ENCODE results near the gene MFSD6. TPM values are rescaled to one million over a fixed set of nuclear protein-coding genes. Genes with fewer than 3 reads are reported as not detected.

The MFSD6 gene
- total and polyA plus RNA-seq, 2 of the 8 experiments (the other 6 are each of a cell fraction or from before 2014, with no cell fraction given): 1.8 to 5.1 TPM

GRCh38 chr2:190462181-190462580, 54.0 kb downstream of the MFSD6 start:
- Histone ChIP-seq H3K9me3 (ENCODE audit: insufficient read depth in 2 of 2, low read depth in 1 of 2, low read length in 1 of 2) (no peaks in the 10 kb centered on the region), H2BK12ac (ENCODE audit: low read depth, low read length) (no peak overlapping the region), H3K36me3 (ENCODE audit: control insufficient read depth in 2 of 4, insufficient read depth in 4 of 4, low read length in 3 of 4) (no peaks in the 10 kb centered on the region), H4K20me1 (replicated peaks in 1 of 2; ENCODE audit: control insufficient read depth in 1 of 2, insufficient read depth in 2 of 2, low read length in 2 of 2) (no peaks in the 10 kb centered on the region), H3K79me1 (ENCODE audit: low read depth, low read length) (no peaks in the 10 kb centered on the region), H3K4me3 (ENCODE audit: extremely low read depth in 1 of 4, insufficient read depth in 2 of 4, low read depth in 3 of 4, low read length in 4 of 4) (no peak overlapping the region), H2BK120ac (replicated peaks; ENCODE audit: low read depth, low read length) (no peak overlapping the region), H3K14ac (ENCODE audit: insufficient read length) (no peak overlapping the region), H2AK5ac (ENCODE audit: low read depth, low read length) (no peak overlapping the region), H3K27me3 (replicated peaks in 1 of 4; ENCODE audit: control insufficient read depth in 3 of 4, extremely low read depth in 1 of 4, insufficient read depth in 3 of 4, low read length in 3 of 4) (no peaks in the 10 kb centered on the region), H4K5ac (ENCODE audit: insufficient read length, low read depth, low read length) (no peak overlapping the region), H2BK20ac (ENCODE audit: low read length) (no peak overlapping the region), H3K18ac (ENCODE audit: extremely low read depth, low read length) (no peak overlapping the region), H3K4ac (replicated peaks; ENCODE audit: insufficient read length, low read depth, low read length) (no peak overlapping the region), H4K8ac (ENCODE audit: extremely low read depth, insufficient read depth, low read length) (no peak overlapping the region), H3K56ac (replicated peaks; ENCODE audit: insufficient read length, low read depth, low read length) (no peak overlapping the region), H3K4me1 (replicated peaks in 1 of 4; ENCODE audit: control insufficient read depth in 3 of 4, insufficient read depth in 4 of 4, low read length in 3 of 4) (no peaks in the 10 kb centered on the region), H3K79me2 (ENCODE audit: control insufficient read depth in 1 of 2, insufficient read depth in 2 of 2, low read length in 2 of 2) (no peaks in the 10 kb centered on the region), H3K23me2 (ENCODE audit: low read depth, low read length) (no peaks in the 10 kb centered on the region), H3K4me2 (ENCODE audit: insufficient read depth in 1 of 2, low read depth in 2 of 2, low read length in 2 of 2) (no peak overlapping the region), H3K9ac (replicated peaks in 1 of 4; ENCODE audit: extremely low read depth in 1 of 4, low read depth in 3 of 4, low read length in 3 of 4) (no peak overlapping the region), H2AFZ (ENCODE audit: low read length) (no peak overlapping the region), H4K91ac (replicated peaks; ENCODE audit: insufficient read length, low read length) (no peak overlapping the region), H2BK5ac (ENCODE audit: low read depth, low read length) (no peak overlapping the region), H3K23ac (ENCODE audit: insufficient read length) (no peak overlapping the region), H3K27ac (ENCODE audit: low read depth, low read length) (no peak overlapping the region), H2BK15ac (ENCODE audit: low read length) (no peak overlapping the region)
- ChIA-PET POLR2A (ENCODE audit: partially characterized antibody) (interaction anchor here (1.3 kb wide), 1 partner anchor 10 kb away, joined by 3 read pairs; no protein-coding TSS in a partner anchor), CTCF (ENCODE audit: partially characterized antibody) (no interaction called here)
- 89% methylated on average over 2 of the region's 2 CpGs; no CpG with 5 or more reads in 1 of the 2 experiments for WGBS, 2 experiments (ENCODE audit: extremely low coverage in 1 of 2, insufficient coverage in 1 of 2, insufficient read length in 1 of 2, insufficient replicate concordance in 2 of 2, low coverage in 1 of 2, low lambda C conversion rate in 2 of 2, missing lambda C conversion rate in 1 of 2)
- TF ChIP-seq SP4 (IDR thresholded peaks at IDR 0.05; ENCODE audit: low read length) (no peak), BRCA1 (IDR thresholded peaks at IDR 0.05; ENCODE audit: low read depth, low read length) (no peak), RAD21 (IDR thresholded peaks at IDR 0.05 in 1 of 2, conservative IDR thresholded peaks at IDR 0.05 in 1 of 2; ENCODE audit: low read depth in 2 of 2, low read length in 2 of 2) (no peak), BCL11A (IDR thresholded peaks at IDR 0.05; ENCODE audit: low read depth in 2 of 2, low read length in 2 of 2) (no peak), TAF7 (optimal IDR thresholded peaks at IDR 0.05; ENCODE audit: borderline replicate concordance, low read depth, low read length) (no peak), POU5F1 (IDR thresholded peaks at IDR 0.05; ENCODE audit: low read depth, low read length) (no peak), SIN3A (conservative IDR thresholded peaks at IDR 0.05 in 1 of 2, IDR thresholded peaks at IDR 0.05 in 1 of 2; ENCODE audit: low read depth in 1 of 2, low read length in 2 of 2) (no peak), POLR2A (IDR thresholded peaks at IDR 0.05; ENCODE audit: control extremely low read depth in 1 of 2, low read depth in 2 of 2, low read length in 2 of 2) (no peak)
- TF ChIP-seq, protein P1, sequence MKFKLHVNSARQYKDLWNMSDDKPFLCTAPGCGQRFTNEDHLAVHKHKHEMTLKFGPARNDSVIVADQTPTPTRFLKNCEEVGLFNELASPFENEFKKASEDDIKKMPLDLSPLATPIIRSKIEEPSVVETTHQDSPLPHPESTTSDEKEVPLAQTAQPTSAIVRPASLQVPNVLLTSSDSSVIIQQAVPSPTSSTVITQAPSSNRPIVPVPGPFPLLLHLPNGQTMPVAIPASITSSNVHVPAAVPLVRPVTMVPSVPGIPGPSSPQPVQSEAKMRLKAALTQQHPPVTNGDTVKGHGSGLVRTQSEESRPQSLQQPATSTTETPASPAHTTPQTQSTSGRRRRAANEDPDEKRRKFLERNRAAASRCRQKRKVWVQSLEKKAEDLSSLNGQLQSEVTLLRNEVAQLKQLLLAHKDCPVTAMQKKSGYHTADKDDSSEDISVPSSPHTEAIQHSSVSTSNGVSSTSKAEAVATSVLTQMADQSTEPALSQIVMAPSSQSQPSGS (IDR thresholded peaks at IDR 0.05; ENCODE audit: low read length): no peak
- no peak for FAIRE-seq
- no peak for DNase-seq (ENCODE audit: low read depth in 1 of 2, low spot score in 2 of 2)
